ENCODE measurements around the gene STK40.
A peak's percentile ranks its signal among the peaks of the same experiment; 100 is the strongest.

Gene STK40

GRCh38 chr1:36385410-36386264 lies at the start of gene STK40:
TSS of gene STK40 (minus strand) at chr1:36385924. CDS start at chr1:36361332, 24,592 bp downstream.
- ATAC-seq (peak; percentile 90), DNase-seq (peak; percentile 98)
- Mint-ChIP-seq H3K9me3 (no peaks in the 10 kb centered on the region), H3K27me3 (no peaks in the 10 kb centered on the region), H3K36me3 (ENCODE audit: low read depth) (peaks cover 12% of the 10 kb centered on the region), H3K4me3 (peak within 1 kb of the TSS; percentile 91), H3K27ac (peak within 1 kb of the TSS; percentile 100), H3K4me1 (peaks cover 68% of the 10 kb centered on the region)

GRCh38 chr1:36433102-36433501 lies 47.4 kb upstream of the STK40 start:
- ATAC-seq (no peak), DNase-seq (no peak)
- H3K4me1 Mint-ChIP-seq: no peaks in the 10 kb centered on the region
- H3K27me3 Mint-ChIP-seq: no peaks in the 10 kb centered on the region
- no peaks in the 10 kb centered on the region for H3K36me3 Mint-ChIP-seq (ENCODE audit: low read depth)
- no peak overlapping the region for H3K27ac Mint-ChIP-seq
- no peak overlapping the region for H3K4me3 Mint-ChIP-seq
- no peaks in the 10 kb centered on the region for H3K9me3 Mint-ChIP-seq

GRCh38 chr1:36432616-36433015 lies 46.9 kb upstream of the STK40 start:
- H3K9me3 Mint-ChIP-seq: no peaks in the 10 kb centered on the region
- H3K36me3 Mint-ChIP-seq (ENCODE audit: low read depth): no peaks in the 10 kb centered on the region
- DNase-seq (no peak), ATAC-seq (no peak)
- no peaks in the 10 kb centered on the region for H3K4me1 Mint-ChIP-seq
- no peak overlapping the region for H3K27ac Mint-ChIP-seq
- no peaks in the 10 kb centered on the region for H3K27me3 Mint-ChIP-seq
- H3K4me3 Mint-ChIP-seq: no peak overlapping the region

GRCh38 chr1:36425791-36426190 lies 40.1 kb upstream of the STK40 start:
- peak; percentile 46 for ATAC-seq
- Mint-ChIP-seq H3K9me3 (no peaks in the 10 kb centered on the region), H3K36me3 (ENCODE audit: low read depth) (no peaks in the 10 kb centered on the region), H3K4me3 (no peak overlapping the region), H3K27me3 (no peaks in the 10 kb centered on the region), H3K27ac (no peak overlapping the region), H3K4me1 (peaks cover 11% of the 10 kb centered on the region)
- DNase-seq: no peak

GRCh38 chr1:36421649-36422048 lies 35.9 kb upstream of the STK40 start:
- H3K27ac Mint-ChIP-seq: no peak overlapping the region
- no peak for DNase-seq
- no peaks in the 10 kb centered on the region for H3K9me3 Mint-ChIP-seq
- H3K36me3 Mint-ChIP-seq (ENCODE audit: low read depth): no peaks in the 10 kb centered on the region
- H3K4me1 Mint-ChIP-seq: peaks cover 17% of the 10 kb centered on the region
- H3K4me3 Mint-ChIP-seq: no peak overlapping the region
- ATAC-seq: no peak
- no peaks in the 10 kb centered on the region for H3K27me3 Mint-ChIP-seq

GRCh38 chr1:36420836-36421317 lies 35.2 kb upstream of the STK40 start:
- H3K36me3 Mint-ChIP-seq (ENCODE audit: low read depth): no peaks in the 10 kb centered on the region
- H3K4me1 Mint-ChIP-seq: peaks cover 15% of the 10 kb centered on the region
- ATAC-seq: peak; percentile 96
- peak overlapping the region; percentile 43 for H3K27ac Mint-ChIP-seq
- no peaks in the 10 kb centered on the region for H3K9me3 Mint-ChIP-seq
- H3K27me3 Mint-ChIP-seq: no peaks in the 10 kb centered on the region
- no peak overlapping the region for H3K4me3 Mint-ChIP-seq
- DNase-seq: peak; percentile 95

GRCh38 chr1:36420409-36420808 lies 34.7 kb upstream of the STK40 start:
- Mint-ChIP-seq H3K27me3 (no peaks in the 10 kb centered on the region), H3K4me3 (no peak overlapping the region), H3K9me3 (no peaks in the 10 kb centered on the region), H3K36me3 (ENCODE audit: low read depth) (no peaks in the 10 kb centered on the region), H3K27ac (peak overlapping the region; percentile 43), H3K4me1 (peaks cover 12% of the 10 kb centered on the region)
- no peak for DNase-seq
- no peak for ATAC-seq

- no peaks in the 10 kb centered on the region for H3K36me3 Mint-ChIP-seq (ENCODE audit: low read depth)
- H3K27me3 Mint-ChIP-seq: no peaks in the 10 kb centered on the region
- peaks cover 12% of the 10 kb centered on the region for H3K4me1 Mint-ChIP-seq
- ATAC-seq (no peak), DNase-seq (no peak)
- H3K27ac Mint-ChIP-seq: no peak overlapping the region
- no peak overlapping the region for H3K4me3 Mint-ChIP-seq
- no peaks in the 10 kb centered on the region for H3K9me3 Mint-ChIP-seq
These were observed 33.8 kb upstream of the STK40 start for GRCh38 chr1:36419569-36419968.

GRCh38 chr1:36419140-36419539 lies 33.4 kb upstream of the STK40 start:
- H3K4me3 Mint-ChIP-seq: no peak overlapping the region
- DNase-seq (no peak), ATAC-seq (no peak)
- H3K27ac Mint-ChIP-seq: no peak overlapping the region
- no peaks in the 10 kb centered on the region for H3K9me3 Mint-ChIP-seq
- H3K4me1 Mint-ChIP-seq: peaks cover 12% of the 10 kb centered on the region
- no peaks in the 10 kb centered on the region for H3K27me3 Mint-ChIP-seq
- no peaks in the 10 kb centered on the region for H3K36me3 Mint-ChIP-seq (ENCODE audit: low read depth)

GRCh38 chr1:36417931-36418330 lies 32.2 kb upstream of the STK40 start:
- Mint-ChIP-seq H3K4me3 (no peak overlapping the region), H3K9me3 (no peaks in the 10 kb centered on the region), H3K36me3 (ENCODE audit: low read depth) (no peaks in the 10 kb centered on the region), H3K27me3 (no peaks in the 10 kb centered on the region), H3K4me1 (peaks cover 12% of the 10 kb centered on the region), H3K27ac (no peak overlapping the region)
- ATAC-seq (no peak), DNase-seq (no peak)

- H3K4me3 Mint-ChIP-seq: no peak overlapping the region
- H3K4me1 Mint-ChIP-seq: peaks cover 24% of the 10 kb centered on the region
- H3K36me3 Mint-ChIP-seq (ENCODE audit: low read depth): no peaks in the 10 kb centered on the region
- no peaks in the 10 kb centered on the region for H3K9me3 Mint-ChIP-seq
- DNase-seq (no peak), ATAC-seq (no peak)
- no peaks in the 10 kb centered on the region for H3K27me3 Mint-ChIP-seq
- H3K27ac Mint-ChIP-seq: no peak overlapping the region
These were observed 30.1 kb upstream of the STK40 start for GRCh38 chr1:36415661-36416326.

GRCh38 chr1:36414384-36414783 lies 28.7 kb upstream of the STK40 start:
- Mint-ChIP-seq H3K4me3 (no peak overlapping the region), H3K27ac (no peak overlapping the region), H3K4me1 (peaks cover 17% of the 10 kb centered on the region), H3K36me3 (ENCODE audit: low read depth) (no peaks in the 10 kb centered on the region), H3K27me3 (no peaks in the 10 kb centered on the region), H3K9me3 (no peaks in the 10 kb centered on the region)
- no peak for ATAC-seq
- no peak for DNase-seq

- peak overlapping the region; percentile 52 for H3K4me3 Mint-ChIP-seq
These were observed 26.2 kb upstream of the STK40 start for GRCh38 chr1:36411674-36412648.

GRCh38 chr1:36408479-36408878 lies 22.8 kb upstream of the STK40 start:
- ATAC-seq (no peak), DNase-seq (no peak)
- Mint-ChIP-seq H3K9me3 (no peaks in the 10 kb centered on the region), H3K4me3 (no peak overlapping the region), H3K36me3 (ENCODE audit: low read depth) (no peaks in the 10 kb centered on the region), H3K27me3 (no peaks in the 10 kb centered on the region), H3K4me1 (peaks cover 17% of the 10 kb centered on the region), H3K27ac (no peak overlapping the region)

More at GRCh38 chr1:36411674-36412648, 26.2 kb upstream of the STK40 start:
- DNase-seq (peak; percentile 52), ATAC-seq (peak; percentile 95)
- no peaks in the 10 kb centered on the region for H3K27me3 Mint-ChIP-seq
- H3K27ac Mint-ChIP-seq: peak overlapping the region; percentile 74
- no peaks in the 10 kb centered on the region for H3K9me3 Mint-ChIP-seq
- no peaks in the 10 kb centered on the region for H3K36me3 Mint-ChIP-seq (ENCODE audit: low read depth)
- H3K4me1 Mint-ChIP-seq: peaks cover 17% of the 10 kb centered on the region

Measured in activated naive CD8-positive, alpha-beta T cell treated with anti-CD3 and anti-CD28 coated beads, Interleukin-2, amount 50 U/mL, for 24 hours (primary cell).